ENCODE results near the gene WFIKKN1.
"Not testable (repeated sequence)": the region's sequence is repeated elsewhere in the genome, so short reads cannot be mapped to it uniquely, and the experiment has no call there.

Gene WFIKKN1

DNA sequence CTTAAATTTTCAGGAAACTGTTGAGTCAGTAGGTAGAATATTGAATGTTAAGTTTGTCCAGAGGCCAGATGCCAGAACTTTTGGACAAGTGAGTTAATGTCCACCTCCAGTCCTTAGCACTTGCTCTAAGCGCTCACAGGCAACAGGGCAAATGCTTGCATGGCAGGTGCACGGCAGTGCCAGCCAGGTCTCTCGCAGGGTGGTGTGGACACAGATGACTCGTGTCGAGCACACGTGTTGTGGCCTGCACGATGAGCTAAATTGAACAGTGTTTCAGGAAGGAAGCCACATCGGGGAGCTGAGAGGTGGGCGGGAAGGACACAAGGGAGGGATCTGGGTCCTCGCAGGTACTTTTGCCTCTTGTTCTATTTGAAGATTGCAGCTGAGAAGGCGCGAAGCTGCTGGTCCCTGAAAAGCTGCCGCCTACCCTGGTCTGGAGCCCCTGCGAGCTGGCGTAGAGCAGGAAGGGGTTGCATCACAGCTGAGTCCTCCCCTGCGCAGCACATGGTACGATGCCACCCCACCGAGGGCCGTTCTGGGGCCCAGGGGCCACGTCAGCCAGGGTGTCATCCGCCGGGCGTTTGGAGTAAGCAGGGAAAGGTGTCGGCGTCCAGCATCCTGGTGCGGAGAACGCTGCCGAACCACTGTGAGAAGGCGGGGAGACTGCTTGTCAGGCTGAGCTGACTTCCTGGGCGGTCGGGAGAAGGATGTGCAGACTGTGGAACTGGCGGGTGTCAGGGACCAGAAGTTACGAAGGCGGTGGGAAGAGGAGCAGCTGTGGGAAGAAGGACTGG is 34.6 kb upstream of the WFIKKN1 start:
- DNase-seq (ENCODE audit: extremely low read depth, low read depth), result no peak
- TF ChIP-seq, protein P1, sequence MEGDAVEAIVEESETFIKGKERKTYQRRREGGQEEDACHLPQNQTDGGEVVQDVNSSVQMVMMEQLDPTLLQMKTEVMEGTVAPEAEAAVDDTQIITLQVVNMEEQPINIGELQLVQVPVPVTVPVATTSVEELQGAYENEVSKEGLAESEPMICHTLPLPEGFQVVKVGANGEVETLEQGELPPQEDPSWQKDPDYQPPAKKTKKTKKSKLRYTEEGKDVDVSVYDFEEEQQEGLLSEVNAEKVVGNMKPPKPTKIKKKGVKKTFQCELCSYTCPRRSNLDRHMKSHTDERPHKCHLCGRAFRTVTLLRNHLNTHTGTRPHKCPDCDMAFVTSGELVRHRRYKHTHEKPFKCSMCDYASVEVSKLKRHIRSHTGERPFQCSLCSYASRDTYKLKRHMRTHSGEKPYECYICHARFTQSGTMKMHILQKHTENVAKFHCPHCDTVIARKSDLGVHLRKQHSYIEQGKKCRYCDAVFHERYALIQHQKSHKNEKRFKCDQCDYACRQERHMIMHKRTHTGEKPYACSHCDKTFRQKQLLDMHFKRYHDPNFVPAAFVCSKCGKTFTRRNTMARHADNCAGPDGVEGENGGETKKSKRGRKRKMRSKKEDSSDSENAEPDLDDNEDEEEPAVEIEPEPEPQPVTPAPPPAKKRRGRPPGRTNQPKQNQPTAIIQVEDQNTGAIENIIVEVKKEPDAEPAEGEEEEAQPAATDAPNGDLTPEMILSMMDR (IDR thresholded peaks at IDR 0.05; ENCODE audit: low read depth, low read length), result no peak

DNA sequence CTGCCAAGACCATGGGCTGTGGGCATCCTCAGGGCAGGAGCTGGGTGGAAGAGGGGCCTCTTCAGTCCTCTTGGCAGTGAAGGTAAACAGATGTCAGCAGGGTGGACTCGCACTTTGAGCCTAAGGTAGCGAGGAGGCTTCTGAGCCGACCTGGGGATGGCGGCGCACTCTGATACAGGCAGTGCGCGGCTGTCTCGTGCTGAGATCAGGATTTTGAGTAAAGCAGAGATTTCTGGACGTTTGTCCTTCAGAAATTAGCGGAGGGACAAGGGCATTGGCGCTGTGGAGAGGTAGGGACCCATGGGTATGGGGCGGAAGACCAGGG is 34.1 kb upstream of the WFIKKN1 start:
- DNase-seq (ENCODE audit: extremely low read depth, low read depth), result no peak
- TF ChIP-seq, protein P1 (IDR thresholded peaks at IDR 0.05; ENCODE audit: low read depth, low read length), result no peak

DNA sequence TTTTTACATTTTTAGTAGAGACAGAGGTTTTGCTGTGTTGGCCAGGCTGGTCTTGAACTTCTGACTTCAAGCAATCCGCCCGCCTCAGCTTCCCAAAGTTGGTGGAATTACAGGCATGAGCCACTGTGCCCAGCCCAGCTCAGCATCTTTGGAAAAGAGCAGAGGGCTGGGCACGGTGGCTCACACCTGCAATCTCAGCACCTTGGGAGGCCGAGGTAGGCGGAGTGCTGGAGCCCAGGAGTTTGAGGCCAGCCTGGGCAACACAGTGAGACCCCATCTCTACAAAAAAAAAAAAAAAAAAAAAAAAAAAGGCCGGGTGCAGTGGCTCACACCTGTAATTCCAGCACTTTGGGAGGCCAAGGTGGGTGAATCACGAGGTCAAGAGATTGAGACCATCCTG is 33.1 kb upstream of the WFIKKN1 start:
- DNase-seq (ENCODE audit: extremely low read depth, low read depth), result not testable (repeated sequence)

DNA sequence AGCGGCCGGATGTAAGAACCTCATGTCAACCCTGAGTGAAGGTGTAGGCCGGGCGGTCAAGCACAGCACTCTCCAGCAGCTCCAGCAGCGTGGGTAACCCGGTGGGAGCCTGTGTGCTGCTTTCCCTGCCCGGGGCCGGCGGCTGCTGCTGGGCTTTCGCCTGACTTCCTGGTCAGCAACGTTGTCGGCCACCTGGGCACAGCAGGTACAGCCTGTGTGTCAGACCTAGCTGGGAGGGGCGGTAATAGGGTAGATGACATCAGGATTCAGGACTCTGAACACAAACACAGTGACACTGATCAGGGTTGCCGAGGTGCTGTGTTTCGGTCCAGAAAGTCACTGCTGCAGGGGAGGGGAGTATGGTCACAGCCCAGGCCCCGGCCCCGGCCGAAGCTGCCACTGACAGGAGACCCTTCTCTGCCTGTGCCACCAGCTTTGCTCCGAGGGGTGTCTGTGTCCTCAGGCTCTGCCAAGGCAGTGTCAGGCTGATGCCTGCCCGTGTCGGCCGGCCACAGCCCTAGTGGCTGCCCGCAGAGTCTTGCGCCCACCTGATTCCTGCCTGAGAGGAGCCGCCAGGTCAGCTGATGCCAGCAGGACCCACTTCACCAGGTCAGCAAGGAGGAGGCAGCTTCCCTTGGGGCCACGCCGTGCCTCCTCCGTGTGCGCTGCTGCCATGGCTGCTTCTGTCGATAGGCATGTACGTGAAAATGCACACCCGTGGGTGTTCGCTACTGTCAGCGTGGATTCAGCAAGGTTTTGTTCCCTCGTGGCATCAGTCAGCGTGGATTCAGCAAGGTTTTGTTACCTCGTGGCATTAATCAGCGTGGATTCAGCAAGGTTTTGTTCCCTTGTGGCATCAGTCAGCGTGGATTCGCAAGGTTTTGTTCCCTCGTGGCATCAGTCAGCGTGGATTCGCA is 31.7 kb upstream of the WFIKKN1 start:
- no peak for DNase-seq (ENCODE audit: extremely low read depth, low read depth)
- TF ChIP-seq, protein P1 (IDR thresholded peaks at IDR 0.05; ENCODE audit: low read depth, low read length), result no peak

DNA sequence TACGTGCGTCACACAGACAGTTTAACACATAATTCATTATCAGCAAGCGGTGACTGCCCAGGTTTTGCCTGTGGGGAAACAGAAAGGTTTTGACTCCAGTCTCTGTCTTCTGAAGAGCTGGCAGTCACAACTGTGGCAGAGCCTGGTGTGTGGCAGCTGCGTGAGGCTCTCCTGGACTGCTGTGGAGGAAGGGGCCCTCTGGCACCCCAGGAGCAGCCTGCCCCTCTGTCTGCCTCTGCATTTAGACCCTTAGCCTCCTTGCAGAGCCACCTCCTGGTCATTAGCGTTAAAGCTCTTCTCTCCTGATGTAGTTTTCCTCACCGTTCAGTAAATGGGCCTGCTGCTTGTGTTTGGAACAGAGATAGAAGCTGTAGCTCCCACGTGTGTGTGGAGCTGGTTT is 30.0 kb upstream of the WFIKKN1 start:
- DNase-seq (ENCODE audit: extremely low read depth, low read depth), result no peak
- TF ChIP-seq, protein P1 (IDR thresholded peaks at IDR 0.05; ENCODE audit: low read depth, low read length), result no peak; the same call in none of the 2 replicates

DNA sequence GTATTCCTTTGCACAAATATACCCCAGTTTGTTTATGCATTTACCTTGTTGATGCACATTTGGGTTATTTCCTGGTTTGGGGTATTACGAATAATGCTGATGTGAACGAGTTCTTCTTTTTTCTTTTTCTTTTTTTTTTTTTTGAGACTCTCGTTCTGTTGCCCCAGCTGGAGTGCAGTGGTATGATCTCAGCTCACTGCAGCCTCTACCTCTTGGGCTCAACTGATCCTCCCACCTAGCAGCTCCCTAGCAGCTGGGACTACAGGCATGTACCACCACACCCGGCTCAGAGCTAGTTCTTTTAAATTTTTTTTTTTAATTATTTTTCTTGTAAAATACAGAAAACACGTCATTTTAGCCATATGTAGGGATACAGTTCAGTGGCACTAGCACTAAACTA is 26.9 kb upstream of the WFIKKN1 start:
- DNase-seq (ENCODE audit: extremely low read depth, low read depth), result no peak
- TF ChIP-seq, protein P1 (IDR thresholded peaks at IDR 0.05; ENCODE audit: low read depth, low read length), result no peak

DNA sequence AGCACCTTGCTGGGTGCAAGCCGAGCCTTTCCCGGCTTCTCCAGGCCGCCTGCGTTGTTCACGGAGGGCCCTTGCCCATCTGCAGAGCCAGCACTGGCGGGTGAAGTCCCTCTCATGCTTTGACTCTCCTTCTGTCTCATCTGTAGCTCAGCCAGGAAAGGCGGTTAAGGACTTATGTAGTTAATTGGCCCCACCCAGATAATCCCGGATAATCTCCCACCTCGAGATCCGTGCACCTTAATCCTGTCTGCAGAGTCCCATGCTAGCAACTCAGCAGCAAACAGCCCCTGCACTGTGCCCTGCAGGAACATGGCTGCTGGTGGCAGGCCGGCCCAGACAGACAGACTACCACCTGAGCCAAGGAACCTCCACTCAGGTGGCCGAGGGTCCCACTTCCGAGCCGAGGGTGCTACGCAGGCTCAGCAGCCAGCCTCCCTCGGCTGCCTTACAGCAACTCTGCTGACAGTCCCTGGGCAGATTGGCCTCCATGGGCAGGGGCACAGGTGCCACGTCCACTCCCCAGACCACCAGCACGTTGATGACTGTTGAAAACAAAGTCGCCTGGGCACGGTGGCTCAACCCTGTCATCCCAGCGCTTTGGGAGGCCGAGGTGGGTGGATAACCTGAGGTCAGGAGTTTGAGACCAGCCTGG is 24.0 kb upstream of the WFIKKN1 start:
- TF ChIP-seq, protein P1 (IDR thresholded peaks at IDR 0.05; ENCODE audit: low read depth, low read length), result no peak

More for the DNA sequence above, 24.0 kb upstream of the WFIKKN1 start:
- DNase-seq (ENCODE audit: extremely low read depth, low read depth), result no peak

Data from AG09319 (cell line).